Sigmoid colon (tissue), 7 donors: ENCODE data around the gene SULT4A1. TPM values are rescaled to one million over a fixed set of nuclear protein-coding genes. Genes with fewer than 3 reads are reported as not detected.

ENCODE experiments used
- DNase-seq: peaks from one replicate; pipeline ENCODE4 v3.0.0-alpha.2; 2019
- H3K27ac ChIP-seq, 4 donors: fragments of 200-600 bp; sonication (generic); one replicate each; pipeline ENCODE4 v1.5.1; 2016 to 2019; ENCODE audit warnings: mild to moderate bottlenecking in 1 of 4
- H3K27me3 ChIP-seq, 3 donors: fragments of 200-600 bp; sonication (generic); one replicate each; pipeline ENCODE4 v1.5.1; 2019; ENCODE audit warnings: mild to moderate bottlenecking in 1 of 3
- H3K36me3 ChIP-seq, 4 donors: fragments of 200-600 bp; sonication (generic); one replicate each; pipeline ENCODE4 v1.5.1; 2016 to 2019
- H3K4me1 ChIP-seq, 4 donors: fragments of 200-600 bp; sonication (generic); one replicate each; pipeline ENCODE4 v1.5.1; 2017 to 2019
- H3K4me3 ChIP-seq, 4 donors: fragments of 200-600 bp; sonication (generic); one replicate each; pipeline ENCODE4 v1.5.1; 2017 to 2019; ENCODE audit warnings: mild to moderate bottlenecking in 2 of 4, moderate library complexity in 1 of 4
- H3K9me3 ChIP-seq, 4 donors: fragments of 200-600 bp in 3 of 4; sonication (generic) in 3 of 4; one replicate each; pipeline versions ENCODE4 v1.5.1 to v1.6.1; 2013 to 2019
- EP300 ChIP-seq, 4 donors: sonication (generic); formaldehyde crosslinking; IDR thresholded peaks; one replicate each; pipeline ENCODE4 v1.6.1; 2017; ENCODE audit warnings: antibody characterized with exemption in 4 of 4
- POLR2A ChIP-seq, 2 donors: fragments of 450-650 bp; IDR thresholded peaks; one replicate each; pipeline ENCODE4 v1.6.1; 2016; ENCODE audit warnings: antibody characterized with exemption in 2 of 2, mild to moderate bottlenecking in 2 of 2, moderate library complexity in 2 of 2
- POLR2AphosphoS5 ChIP-seq, 4 donors: sonication (generic); formaldehyde crosslinking; IDR thresholded peaks; one replicate each; pipeline ENCODE4 v1.6.1; 2017; ENCODE audit warnings: antibody characterized with exemption in 4 of 4
- WGBS, 2 donors: extraction: QIAGEN DNeasy Blood & Tissue Kit; methylation state at CpG; one replicate each; pipeline ENCODE4 v1.1.7; 2013; 5-methylcytosine and 5-hydroxymethylcytosine counted together
- intact Hi-C: fragments of 100-400 bp; cut with DNase I; formaldehyde crosslinking; loops from one replicate; pipeline ENCODE4 v1.15.1; 2023
- polyA plus RNA-seq, 3 donors: library from polyadenylated mRNA; stranded (reverse); fragments of 200-250 nt; gene quantifications; one replicate each; pipeline ENCODE4 v1.2.3, GENCODE V29; 2013
- total RNA-seq, 4 donors: library from RNA; depleted of rRNA; stranded (reverse); fragments of >200 nt; gene quantifications; one replicate each; pipeline ENCODE4 v1.1.0, GENCODE V29; 2016
- TF ChIP-seq, protein P1 (sequence below), 4 experiments: fragments of 450-650 bp in 3 of 4; fragments of 200-600 bp in 1 of 4; IDR thresholded peaks; one replicate each; pipeline ENCODE4 v1.5.1; 2016 to 2019; ENCODE audit warnings: antibody characterized with exemption in 4 of 4, mild to moderate bottlenecking in 3 of 4, moderate library complexity in 2 of 4
- donor health status: healthy with polysubstance abuse.
- donor health status: Bipolar disorder and iron deficiency.
- donor health status: healthy.

The SULT4A1 gene
- total and polyA plus RNA-seq, 7 donors = 1.3 to 3.9 (median 2.2) TPM; not detected in 2

DNA sequence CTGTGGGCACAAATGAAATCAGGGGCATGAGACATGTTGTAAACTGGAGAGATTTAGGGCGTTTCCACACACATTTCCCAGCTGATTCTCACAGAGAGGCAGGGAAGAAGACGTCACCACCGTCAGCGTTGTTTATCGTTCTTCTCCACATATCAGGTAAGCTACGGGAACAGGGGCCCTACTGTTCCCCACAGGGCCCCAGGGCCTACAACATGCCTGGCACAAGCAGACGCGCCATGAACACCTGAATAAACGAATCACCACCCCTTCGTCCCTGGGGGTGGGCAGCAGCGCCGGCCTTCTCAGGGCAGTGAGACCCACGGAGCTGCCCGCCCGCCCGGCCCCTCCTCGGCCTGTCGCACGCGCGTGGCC lies 50.5 kb downstream of the SULT4A1 start:
- H3K4me1 ChIP-seq = peaks cover 0 to 18% (median 15%) of the 10 kb centered on the region in 4 donors
- H3K9me3 ChIP-seq = no peaks in the 10 kb centered on the region
- H3K27ac ChIP-seq = peak overlapping the region; percentile 74 to 87 (median 82)
- WGBS, 2 donors = 0 to 1% methylated on average over 21 of the region's 21 CpGs
- TF ChIP-seq EP300 (IDR thresholded peaks at IDR 0.05) = no peak
- peak overlapping the region; percentile 72 to 98 (median 88) for H3K4me3 ChIP-seq
- intact Hi-C loops = loop anchor here (5.0 kb wide), 1 partner anchor 141 kb away; no protein-coding TSS in a partner anchor
- H3K36me3 ChIP-seq = no peaks in the 10 kb centered on the region
- DNase-seq = no peak
- H3K27me3 ChIP-seq = no peaks in the 10 kb centered on the region

- Histone ChIP-seq H3K9me3 (no peaks in the 10 kb centered on the region), H3K36me3 (no peaks in the 10 kb centered on the region), H3K27ac (no peak overlapping the region), H3K4me3 (no peak overlapping the region), H3K4me1 (no peaks in the 10 kb centered on the region), H3K27me3 (no peaks in the 10 kb centered on the region)
- WGBS, 2 donors = 73 to 77% methylated on average over 5 of the region's 5 CpGs
- TF ChIP-seq POLR2A (IDR thresholded peaks at IDR 0.05) (no peak), POLR2AphosphoS5 (IDR thresholded peaks at IDR 0.05) (no peak), EP300 (IDR thresholded peaks at IDR 0.05) (no peak)
- TF ChIP-seq, protein P1, sequence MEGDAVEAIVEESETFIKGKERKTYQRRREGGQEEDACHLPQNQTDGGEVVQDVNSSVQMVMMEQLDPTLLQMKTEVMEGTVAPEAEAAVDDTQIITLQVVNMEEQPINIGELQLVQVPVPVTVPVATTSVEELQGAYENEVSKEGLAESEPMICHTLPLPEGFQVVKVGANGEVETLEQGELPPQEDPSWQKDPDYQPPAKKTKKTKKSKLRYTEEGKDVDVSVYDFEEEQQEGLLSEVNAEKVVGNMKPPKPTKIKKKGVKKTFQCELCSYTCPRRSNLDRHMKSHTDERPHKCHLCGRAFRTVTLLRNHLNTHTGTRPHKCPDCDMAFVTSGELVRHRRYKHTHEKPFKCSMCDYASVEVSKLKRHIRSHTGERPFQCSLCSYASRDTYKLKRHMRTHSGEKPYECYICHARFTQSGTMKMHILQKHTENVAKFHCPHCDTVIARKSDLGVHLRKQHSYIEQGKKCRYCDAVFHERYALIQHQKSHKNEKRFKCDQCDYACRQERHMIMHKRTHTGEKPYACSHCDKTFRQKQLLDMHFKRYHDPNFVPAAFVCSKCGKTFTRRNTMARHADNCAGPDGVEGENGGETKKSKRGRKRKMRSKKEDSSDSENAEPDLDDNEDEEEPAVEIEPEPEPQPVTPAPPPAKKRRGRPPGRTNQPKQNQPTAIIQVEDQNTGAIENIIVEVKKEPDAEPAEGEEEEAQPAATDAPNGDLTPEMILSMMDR (IDR thresholded peaks at IDR 0.05) = no peak
- no peak for DNase-seq
- intact Hi-C loops = no loop called here
Observed at GRCh38 chr22:43802897-43803495, 59.3 kb downstream of the SULT4A1 start.

- no peaks in the 10 kb centered on the region for H3K27me3 ChIP-seq
- WGBS, 2 donors = 77 to 94% methylated on average over 1 of the region's 1 CpG
- H3K4me3 ChIP-seq = no peak overlapping the region
- intact Hi-C loops = no loop called here
- H3K4me1 ChIP-seq = peaks cover 0 to 5% (median 2%) of the 10 kb centered on the region in 4 donors
- DNase-seq = no peak
- H3K36me3 ChIP-seq = no peaks in the 10 kb centered on the region
- no peak for TF ChIP-seq EP300 (IDR thresholded peaks at IDR 0.05)
- TF ChIP-seq, protein P1 (IDR thresholded peaks at IDR 0.05) = no peak
- no peak for TF ChIP-seq POLR2A (IDR thresholded peaks at IDR 0.05)
- TF ChIP-seq POLR2AphosphoS5 (IDR thresholded peaks at IDR 0.05) = no peak
- no peak overlapping the region for H3K27ac ChIP-seq
- H3K9me3 ChIP-seq = no peaks in the 10 kb centered on the region
Observed at GRCh38 chr22:43800970-43801369, 61.3 kb downstream of the SULT4A1 start.

DNA sequence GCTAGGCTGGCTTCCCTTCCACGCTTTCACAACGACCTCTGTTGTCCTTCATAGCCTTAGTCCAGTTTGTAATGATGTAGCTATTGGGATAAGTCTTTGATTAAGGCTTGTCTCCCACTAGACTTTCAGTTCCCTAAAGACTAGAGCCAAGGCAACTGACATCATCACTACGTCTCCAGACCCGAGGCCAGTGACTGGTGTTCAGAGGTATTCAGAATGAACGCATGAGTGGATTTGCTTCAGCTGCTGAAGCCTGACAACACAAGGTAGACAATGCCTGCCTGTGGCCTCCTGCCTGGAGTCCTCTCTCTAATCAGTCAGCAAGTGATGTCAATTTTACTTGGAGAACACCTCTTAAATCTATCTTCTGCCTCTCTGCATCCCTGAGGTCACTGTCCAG lies 63.8 kb downstream of the SULT4A1 start:
- Histone ChIP-seq H3K9me3 (no peaks in the 10 kb centered on the region), H3K36me3 (no peaks in the 10 kb centered on the region), H3K27ac (no peak overlapping the region), H3K4me3 (no peak overlapping the region), H3K27me3 (no peaks in the 10 kb centered on the region), H3K4me1 (peaks cover 0 to 6% (median 3%) of the 10 kb centered on the region in 4 donors)
- TF ChIP-seq, protein P1 (IDR thresholded peaks at IDR 0.05) = no peak
- TF ChIP-seq EP300 (IDR thresholded peaks at IDR 0.05) (no peak), POLR2AphosphoS5 (IDR thresholded peaks at IDR 0.05) (no peak), POLR2A (IDR thresholded peaks at IDR 0.05) (no peak)
- DNase-seq = no peak
- intact Hi-C loops = no loop called here
- 66 to 78% methylated on average over 5 of the region's 5 CpGs for WGBS, 2 donors

DNA sequence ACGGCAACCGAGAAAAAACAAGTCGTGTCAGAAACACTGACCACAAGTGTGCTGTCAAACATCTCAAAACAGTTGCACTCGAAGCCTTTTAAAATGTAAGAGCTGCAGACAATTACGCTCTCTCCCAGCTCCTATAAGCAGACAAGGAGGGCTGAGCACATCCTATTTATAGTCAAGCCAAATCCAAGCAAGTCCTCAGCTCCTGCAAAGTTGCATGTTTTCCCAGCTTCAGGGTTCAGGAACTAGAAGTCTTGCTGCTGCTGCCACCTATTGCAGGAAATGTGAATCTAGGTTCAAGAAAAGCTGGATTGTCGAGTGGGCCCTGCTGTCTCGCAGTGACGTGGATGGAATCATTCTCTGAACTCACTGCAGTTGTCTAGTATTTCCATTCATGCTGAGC lies 65.7 kb downstream of the SULT4A1 start:
- intact Hi-C loops = loop anchor here (1.0 kb wide), 1 partner anchor 408 kb away; no protein-coding TSS in a partner anchor
- no peak overlapping the region for H3K4me3 ChIP-seq
- WGBS, 2 donors = 72 to 80% methylated on average over 8 of the region's 8 CpGs
- DNase-seq = no peak
- H3K4me1 ChIP-seq = peaks cover 0 to 6% (median 3%) of the 10 kb centered on the region in 4 donors
- H3K27ac ChIP-seq = peak overlapping the region in 1 of 4 donors; percentile 2
- H3K36me3 ChIP-seq = no peaks in the 10 kb centered on the region
- H3K9me3 ChIP-seq = no peaks in the 10 kb centered on the region
- H3K27me3 ChIP-seq = no peaks in the 10 kb centered on the region
- peak in 1 of 4 donors; percentile 8 for TF ChIP-seq POLR2AphosphoS5 (IDR thresholded peaks at IDR 0.05)
- TF ChIP-seq, protein P1 (IDR thresholded peaks at IDR 0.05) = peak in 3 of 4 experiments; percentile 12 to 36 (median 30)
- no peak for TF ChIP-seq POLR2A (IDR thresholded peaks at IDR 0.05)
- no peak for TF ChIP-seq EP300 (IDR thresholded peaks at IDR 0.05)
